Glomerular endothelial cell (primary cell): ENCODE measurements around the gene SLC8B1. TPM values are rescaled to one million over a fixed set of nuclear protein-coding genes. Genes with fewer than 3 reads are reported as not detected.

ENCODE experiments used
- DNase-seq: peaks from one replicate; pipeline ENCODE4 v3.0.0-alpha.2; 2011; ENCODE audit warnings: low read depth, low spot score; ENCODE audit errors: extremely low read depth
- total RNA-seq: library from RNA; depleted of rRNA; stranded (reverse); fragments of >200 nt; gene quantifications from 2 replicates; pipeline ENCODE4 v1.2.3, GENCODE V29; 2015

SLC8B1 gene
- total RNA-seq, 1 donor from 2014 or later: 23.7 TPM

DNA sequence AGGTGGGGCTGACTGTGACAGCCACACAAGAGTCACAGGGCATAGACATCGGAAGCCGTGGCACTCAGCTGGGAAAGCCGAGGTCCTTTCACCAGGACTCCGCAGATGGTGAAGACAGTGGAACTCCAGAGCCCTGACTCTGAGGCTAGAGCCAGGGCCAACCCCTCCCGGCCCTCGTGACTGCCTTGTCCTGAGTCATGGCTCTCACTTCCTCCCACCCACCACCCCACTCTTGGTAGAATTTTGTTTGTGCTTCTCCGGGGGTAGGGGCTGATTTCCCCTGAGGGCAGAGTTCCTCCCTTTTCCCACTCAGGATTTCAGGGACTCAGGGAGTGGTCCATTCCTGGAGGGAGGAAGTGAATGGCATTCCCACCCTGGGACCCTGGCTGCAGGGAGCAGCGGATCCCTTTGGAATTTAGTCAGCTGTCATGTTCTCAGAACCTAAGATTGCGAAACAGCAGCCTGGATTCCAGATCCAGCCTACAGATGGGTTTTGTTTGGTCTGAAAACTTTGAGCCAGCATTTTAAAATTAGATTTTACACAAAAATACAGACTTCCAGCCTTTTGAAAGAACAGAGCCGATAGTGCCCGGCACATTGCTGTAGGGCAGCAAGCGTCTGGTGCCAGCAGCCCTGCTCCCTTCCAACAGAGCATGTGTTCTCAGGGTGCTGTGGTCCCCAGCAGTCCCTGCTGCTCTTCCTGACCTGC lies 62.9 kb downstream of the SLC8B1 start:
- DNase-seq: no peak

DNA sequence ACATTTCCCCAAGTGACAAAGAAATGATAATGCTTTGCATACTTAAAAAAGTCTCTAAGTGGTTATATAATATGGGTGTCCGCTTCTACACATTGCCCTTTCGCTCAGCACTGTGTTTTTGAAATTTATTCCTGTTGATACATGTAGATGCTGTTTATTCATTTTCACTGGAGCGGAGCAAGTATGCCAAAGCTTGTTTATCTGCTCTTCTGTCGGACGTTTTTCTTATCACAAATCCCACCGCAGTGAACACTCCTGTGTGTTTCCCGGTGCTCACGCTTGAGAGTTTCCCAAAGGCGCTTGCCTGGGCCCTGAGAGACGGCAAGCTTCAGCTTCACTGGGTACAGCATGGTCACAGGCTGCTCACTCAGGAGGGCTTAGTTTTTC lies 63.5 kb downstream of the SLC8B1 start:
- DNase-seq: no peak

DNA sequence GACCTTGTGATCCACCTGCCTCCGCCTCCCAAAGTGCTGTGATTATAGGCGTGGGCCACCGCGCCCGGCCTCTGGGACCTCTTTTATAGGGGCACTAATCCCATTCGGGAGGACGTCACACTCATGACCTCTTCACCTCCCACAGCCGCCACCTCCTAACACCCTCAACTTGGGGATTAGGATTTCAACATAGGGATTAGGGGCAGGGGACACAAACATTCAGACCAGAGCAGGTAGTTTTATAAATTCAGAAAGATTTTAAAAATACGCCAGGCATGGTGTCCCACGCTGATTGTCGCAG lies 64.2 kb downstream of the SLC8B1 start:
- no peak for DNase-seq

DNA sequence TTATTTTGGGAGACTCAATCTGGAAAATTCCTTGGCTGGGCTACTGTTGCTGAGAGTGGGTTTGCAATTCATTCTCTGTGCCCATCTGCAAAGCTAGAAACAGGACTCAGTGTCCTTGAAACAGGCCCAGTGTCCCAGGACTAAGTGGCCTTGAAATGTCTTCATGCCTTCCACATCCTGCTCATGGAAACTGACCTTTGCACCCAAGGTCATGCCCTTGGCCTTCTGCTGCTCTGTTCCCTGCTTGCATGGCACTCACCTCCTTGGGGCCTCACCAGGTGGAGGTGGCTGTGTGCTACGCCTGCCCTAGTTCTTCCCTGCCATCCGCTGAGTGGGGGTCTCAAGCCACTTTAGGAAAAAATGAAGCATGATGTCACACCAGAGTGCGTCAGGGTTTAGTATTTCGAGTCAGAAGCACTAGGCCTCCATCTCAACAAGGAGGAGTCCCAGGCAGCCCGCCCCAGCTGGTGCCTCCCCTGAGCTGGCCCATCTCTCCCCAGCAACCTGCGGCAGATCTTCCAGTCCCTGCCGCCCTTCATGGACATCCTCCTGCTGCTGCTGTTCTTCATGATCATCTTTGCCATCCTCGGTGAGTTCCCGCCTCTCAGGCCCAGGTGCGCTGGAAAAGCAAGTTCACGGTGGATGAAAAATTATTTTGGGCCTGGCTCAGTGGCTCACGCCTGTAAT lies 65.5 kb downstream of the SLC8B1 start:
- DNase-seq: no peak

DNA sequence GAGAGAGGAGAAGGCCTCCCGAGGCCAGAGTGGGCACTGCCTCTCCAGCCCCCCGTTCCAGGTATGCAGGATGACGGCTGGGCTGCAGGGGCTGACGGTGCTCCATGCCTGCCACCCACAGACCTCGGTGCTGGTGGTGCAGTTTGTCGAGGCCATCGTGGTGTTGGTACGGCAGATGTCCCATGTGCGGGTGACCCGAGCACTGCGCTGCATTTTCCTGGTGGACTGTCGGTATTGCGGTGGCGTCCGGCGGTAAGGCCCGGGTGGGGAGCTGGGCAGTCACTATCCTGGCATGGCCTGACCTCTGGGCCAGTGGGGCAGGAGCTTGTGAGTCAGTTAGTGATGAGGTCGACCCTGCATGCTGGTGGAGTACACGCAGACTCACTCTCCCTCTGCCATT lies 66.3 kb downstream of the SLC8B1 start:
- DNase-seq: no peak

DNA sequence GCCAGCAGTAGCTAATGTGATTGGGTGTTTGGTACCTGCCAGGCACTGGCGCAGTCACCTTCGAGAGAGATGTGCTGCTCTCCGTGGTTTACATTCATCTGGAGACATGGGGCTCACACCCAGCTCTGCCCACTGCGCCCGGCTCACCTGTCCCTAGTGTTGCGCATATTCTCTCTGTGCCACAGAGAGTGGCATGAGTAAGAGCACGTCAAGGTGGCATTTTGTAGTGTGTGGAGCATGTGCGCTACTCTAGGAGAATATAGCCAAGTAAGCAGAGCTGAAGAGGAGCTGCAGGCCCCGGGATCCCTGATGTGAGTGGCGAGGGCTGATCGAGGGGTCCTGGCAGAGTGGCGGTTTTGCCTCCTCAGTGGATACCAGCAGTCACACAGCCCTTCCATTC lies 66.8 kb downstream of the SLC8B1 start:
- no peak for DNase-seq

DNA sequence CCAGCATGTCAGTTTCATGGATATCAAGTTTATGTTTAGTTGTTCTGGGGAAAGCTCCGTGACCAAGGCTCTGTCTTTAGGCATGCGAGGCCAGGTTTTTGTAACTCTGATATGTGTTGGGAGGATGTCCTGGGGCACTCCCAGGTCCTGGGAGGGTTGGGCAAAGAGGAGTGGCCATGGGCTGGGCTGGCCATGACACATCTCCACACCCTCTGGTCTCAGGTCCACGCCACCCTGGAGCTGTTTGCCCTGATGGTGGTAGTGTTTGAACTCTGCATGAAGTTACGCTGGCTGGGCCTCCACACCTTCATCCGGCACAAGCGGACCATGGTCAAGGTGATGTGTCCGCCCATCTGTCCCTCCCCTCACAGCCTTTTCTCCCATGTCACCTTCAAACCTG lies 67.3 kb downstream of the SLC8B1 start:
- DNase-seq: no peak

DNA sequence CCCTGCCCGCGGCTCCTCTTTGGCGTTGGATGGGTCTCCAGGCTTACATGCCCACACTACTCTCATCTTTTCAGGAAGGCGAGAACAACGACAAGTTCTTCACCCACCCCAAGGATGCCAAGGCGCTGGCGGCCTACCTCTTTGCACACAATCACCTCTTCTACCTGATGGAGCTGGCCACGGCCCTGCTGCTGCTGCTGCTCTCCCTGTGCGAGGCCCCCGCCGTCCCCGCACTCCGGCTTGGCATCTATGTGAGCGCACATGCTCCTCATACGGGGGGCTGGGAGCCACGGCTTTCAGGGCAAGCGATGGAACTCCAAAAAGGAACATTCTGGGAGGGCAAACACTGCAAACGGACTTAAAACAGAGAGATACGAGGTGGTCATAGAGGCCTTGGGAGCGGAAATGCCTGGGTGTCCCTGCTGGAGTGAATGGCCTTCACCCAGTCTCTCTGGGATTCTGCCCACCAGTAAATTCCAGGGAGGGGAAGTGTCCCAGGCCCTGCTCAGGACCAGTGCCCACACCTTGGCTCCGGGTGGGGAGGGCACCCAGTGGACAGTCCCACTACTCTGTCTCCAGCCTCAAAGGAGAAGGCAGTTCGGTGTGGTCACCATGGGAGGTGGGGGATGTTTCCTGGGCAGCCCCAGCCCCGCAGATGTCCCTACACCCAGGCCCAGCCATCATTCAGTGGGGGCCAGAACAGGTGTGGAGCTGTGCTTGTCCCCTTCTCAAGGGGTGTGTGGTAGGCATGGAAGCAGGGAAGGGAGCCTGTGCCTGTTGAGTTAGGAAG lies 68.6 kb downstream of the SLC8B1 start:
- DNase-seq: no peak

DNA sequence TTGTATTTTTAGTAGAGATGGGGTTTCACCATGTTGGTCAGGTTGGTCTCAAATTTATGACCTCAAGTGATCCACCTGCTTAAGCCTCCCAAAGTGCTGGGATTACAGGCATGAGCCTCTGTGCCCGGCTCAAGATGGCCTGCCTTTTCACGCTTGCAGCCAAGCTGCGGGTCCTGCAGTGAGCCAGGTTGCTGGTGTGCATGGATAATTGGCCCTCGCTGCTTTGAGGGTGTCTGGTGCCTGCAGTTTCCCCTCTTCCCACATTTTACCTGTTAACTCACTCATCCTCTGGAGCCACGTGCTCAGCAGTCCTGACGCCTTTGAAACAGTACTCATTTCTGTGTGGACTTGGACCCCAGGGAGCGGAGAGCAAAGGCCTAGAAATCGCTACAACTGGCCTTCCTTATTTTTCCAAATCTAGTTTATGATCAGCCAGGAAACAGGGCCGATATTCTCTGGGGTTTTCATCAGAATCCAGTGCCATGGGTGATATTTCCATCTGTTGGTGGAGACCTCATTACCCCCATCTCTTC lies 71.4 kb downstream of the SLC8B1 start:
- DNase-seq: no peak

DNA sequence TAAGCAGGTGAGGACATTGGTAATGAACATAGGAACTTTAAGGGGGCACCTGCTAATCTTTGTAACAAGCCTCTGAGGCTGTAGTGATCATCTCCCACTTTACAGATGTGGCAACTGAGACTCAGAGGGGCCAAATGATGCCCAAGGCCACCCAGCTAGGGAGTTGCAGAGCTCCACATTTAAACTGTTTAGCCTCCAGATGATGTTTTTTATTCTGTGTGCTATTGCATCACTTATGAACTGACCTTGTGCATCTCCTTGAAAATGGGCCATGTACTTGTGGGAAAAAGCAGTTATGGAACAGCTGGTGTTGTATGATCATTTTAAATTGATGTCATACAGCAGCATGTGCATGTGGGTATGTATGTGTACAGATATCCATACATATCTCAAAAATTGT lies 72.2 kb downstream of the SLC8B1 start:
- DNase-seq: no peak

DNA sequence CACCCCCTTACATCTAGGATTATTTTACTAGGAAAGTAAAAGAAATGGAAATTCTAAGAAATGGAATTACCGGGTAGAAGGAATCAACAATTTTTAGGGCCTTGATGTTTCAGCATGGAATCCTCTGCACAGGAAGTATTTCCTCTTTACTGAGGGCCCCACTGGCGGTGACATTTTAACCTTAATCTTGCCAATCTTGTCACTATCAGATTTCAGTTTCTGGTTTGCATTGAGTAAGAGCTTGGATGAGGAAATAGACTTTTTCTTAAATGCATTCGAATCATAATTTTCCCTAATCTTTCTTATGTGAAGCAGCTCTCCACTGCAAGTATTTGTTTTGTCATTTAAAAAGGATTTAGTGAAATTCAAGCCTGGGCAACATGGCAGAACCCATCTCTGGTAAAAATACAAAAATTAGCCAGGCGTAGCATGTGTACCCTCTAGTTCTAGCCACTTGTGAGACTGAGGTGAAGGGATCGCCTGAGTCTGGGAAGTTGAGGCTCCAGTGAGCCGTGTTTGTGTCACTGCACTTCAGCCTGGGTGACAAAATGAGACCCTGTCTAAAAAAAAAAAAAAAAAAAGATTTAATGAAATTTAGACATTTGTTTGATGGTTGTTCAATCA lies 73.0 kb downstream of the SLC8B1 start:
- DNase-seq: no peak

DNA sequence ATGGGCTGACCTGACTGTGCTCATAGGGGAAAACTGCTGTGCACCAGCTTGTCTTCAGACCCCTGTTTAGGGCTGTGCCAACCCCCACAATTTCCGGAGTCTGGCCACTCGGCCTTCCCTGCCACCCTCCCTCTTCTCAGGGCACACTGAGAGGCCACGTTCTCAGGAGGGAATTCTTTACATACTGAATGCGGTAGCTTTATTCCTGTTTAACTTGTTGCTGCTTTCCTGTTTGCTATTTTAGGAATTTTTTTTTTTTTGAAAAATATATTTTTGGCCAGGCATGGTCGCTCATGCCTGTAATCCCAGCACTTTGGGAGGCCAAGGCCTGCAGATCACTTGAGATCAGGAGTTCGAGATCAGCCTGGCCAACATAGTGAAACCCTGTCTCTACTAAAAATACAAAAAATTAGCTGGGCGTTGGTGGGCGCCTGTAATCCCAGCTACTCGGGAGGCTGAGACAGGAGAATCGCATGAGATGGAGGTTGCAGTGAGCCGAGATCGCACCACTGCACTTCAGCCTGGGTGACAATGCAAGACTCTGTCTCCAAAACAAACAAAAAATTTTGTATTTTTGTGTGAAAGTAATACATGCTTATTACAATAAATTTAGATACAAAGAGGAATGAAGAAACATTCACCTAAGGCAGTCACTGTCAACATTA lies 74.1 kb downstream of the SLC8B1 start:
- no peak for DNase-seq

DNA sequence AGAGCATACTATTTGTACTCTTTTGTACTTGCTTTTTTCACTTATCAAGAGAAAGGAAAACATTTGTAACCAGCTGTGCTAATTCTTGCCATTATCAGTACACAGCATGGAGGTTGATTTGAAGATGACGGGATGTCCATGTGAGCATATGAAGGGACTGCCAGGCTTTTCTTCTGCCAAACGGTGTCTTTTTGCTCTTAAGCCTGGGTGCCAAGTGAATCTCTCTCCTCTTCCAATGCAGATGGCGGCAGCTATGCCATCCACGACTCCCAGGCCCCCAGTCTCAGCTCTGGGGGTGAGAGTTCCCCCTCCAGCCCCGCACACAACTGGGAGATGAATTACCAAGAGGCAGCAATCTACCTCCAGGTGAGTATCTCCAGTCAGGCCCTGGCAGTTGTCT lies 74.8 kb downstream of the SLC8B1 start:
- no peak for DNase-seq

DNA sequence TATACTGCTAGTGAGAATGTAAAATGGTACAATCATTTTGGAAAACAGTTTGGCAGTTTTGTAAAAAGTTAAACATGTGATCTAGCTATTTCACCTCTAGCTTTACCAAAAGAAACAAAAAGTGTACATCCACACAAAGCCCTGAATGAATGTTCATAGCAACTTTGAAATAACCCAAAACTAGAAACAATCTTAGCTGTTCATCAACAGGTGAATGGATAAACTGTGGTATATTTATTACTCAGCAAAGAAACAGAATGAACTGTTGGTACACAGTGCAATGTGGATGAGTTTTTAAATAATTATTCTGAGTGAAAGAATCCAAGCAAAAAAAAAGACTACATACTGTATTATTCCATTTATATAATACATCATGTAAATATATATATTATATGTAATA lies 77.3 kb downstream of the SLC8B1 start:
- DNase-seq: no peak

DNA sequence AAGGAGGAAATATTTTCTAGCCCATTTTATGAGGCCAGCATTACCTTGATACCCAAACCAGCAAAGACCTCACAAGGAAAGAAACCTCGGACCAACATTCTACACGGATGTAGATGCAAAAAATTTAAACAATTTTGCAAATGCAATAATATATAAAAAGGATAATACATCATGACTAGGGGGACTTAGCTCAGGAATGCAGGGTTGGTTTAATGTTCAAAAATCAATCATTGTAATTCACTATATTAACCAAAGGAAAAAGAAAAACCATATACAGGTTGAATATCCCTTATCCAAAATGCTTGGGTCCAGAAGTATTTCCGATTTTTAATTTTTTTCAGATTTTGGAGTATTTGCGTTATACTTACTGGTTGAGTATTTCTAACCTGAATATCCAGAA lies 80.6 kb downstream of the SLC8B1 start:
- DNase-seq: no peak

DNA sequence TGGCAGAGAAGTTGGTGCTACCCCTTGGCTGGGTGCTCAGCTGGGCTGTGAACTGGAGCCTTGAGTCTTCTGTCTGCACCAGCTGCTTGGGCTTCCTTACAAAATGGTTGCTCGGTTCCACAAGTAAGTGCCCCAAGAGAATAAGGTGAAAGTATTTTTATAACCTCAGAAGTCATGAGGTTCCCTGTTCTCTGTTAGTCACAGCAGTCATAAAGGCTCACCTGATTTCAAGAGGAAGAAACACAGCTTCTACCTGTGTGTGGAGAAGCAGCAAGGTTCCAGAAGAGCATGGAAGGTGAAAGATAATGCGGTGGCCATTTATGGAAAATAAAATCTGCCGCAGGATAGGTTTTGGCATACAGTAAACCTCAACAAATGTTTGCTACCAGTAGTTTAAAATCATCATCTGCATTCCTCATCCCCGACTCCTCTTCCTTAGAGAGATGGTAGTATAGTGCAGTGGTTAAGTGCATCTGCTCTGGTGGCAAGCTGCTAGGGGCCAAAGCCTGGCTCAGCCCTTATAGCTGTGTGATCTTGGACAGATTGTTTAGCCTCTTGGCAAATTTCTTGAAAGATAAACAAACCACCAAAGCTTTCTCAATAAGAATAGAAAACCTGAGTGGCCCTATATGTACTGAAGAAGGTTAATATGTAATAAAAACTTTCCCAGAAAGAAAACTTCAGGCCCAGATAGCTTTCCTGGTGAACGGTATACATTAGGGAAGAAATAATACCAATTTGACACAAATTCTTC lies 81.2 kb downstream of the SLC8B1 start:
- no peak for DNase-seq

DNA sequence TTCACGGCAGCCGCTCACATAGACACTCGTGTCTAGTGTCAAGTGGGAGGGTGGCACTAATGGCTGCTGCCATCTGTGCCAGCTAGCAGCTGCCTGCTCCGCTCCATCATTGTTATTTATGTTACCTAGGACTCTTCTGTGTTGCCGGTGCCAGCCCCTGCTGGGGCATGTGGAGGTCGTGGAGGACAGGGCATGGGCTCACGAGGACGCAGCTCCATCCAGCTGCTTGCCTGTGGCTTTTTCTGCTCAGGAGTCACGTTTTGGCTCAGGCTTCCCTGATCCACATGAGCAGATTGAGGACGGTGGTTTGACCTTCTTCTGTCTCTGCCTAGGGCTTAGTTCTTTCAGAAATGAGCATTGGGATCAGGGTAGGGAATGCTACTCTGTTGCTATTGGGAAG lies 82.4 kb downstream of the SLC8B1 start:
- no peak for DNase-seq

DNA sequence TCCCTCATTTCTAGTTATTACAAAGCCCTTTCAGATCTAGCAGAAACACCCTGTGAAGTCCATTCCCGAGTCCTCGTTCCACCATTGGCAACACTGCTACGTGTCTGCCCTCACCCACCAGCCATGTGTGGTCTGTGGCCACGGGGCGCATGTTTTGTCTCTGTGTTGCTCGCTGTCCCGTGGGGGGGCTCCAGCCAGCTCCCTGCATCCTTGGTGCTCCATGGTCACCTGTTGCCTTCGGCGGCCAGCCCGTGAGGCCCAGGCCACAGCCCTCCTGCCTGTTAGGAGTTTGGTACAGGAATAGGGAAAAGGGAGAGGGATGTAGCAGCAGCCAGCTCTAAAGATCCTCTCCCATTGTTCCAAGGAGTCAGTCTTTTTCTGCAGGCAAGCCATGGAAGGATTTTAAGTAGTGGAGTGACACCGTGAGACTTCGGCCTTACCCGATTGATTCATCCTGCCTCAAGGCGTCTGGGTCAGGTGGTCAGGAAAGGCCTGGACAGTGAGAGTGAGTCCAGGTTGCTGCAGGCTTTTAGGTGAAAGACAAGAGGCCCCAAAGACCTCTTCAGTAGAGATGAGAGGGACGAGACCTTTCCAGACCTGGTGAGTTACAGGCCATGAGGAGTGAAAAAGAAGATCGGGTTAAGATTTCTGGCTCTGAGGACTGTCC lies 83.4 kb downstream of the SLC8B1 start:
- DNase-seq: no peak

DNA sequence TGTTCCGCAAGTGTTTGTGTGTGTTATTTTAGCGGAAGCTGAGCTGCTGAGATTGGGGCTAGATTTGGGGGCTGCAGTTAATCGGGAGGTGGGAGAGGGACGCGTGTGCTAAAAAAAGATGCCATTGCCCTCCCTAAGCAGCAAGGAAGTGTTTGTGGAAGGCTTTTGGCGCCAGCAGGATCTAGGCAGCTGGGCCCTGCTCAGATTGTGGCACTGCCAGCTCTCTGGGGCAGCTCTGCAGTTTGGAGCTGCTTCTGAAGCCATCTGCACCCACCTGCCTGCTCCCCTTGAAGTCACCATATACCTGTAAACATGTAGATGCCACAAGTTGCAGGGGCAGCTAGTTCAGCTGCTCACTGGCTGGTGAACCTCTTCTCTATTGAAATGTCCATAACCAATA lies 84.9 kb downstream of the SLC8B1 start:
- DNase-seq: no peak

DNA sequence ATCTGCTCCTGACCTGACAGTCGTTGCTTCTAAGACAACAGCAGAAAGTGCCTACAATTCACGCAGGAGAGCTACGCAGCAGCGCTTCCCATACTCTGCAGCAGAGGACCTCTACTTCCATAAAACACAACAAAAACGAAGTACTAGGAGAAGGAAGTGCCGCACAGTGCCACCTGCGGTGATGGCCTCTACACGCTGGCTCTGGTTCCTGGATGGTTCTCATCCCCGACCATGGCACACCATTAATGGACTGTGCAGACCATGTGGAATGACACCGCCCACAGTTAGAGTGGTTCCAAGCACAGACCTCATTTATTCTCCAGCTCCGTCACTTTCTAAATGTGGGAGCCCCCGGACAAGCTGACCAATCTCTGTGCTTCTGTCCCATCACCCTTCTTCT lies 85.4 kb downstream of the SLC8B1 start:
- no peak for DNase-seq
